Measurements from ENCODE around the gene DUSP1. TPM values are rescaled to one million over a fixed set of nuclear protein-coding genes. Genes with fewer than 3 reads are reported as not detected.

DUSP1 gene
- total RNA-seq, 1 experiment from 2014 or later, result 10.3 TPM

- no peak for DNase-seq
- no peaks in the 10 kb centered on the region for H3K9me2 ChIP-seq (ENCODE audit: insufficient read depth)
- TF ChIP-seq, protein P1, sequence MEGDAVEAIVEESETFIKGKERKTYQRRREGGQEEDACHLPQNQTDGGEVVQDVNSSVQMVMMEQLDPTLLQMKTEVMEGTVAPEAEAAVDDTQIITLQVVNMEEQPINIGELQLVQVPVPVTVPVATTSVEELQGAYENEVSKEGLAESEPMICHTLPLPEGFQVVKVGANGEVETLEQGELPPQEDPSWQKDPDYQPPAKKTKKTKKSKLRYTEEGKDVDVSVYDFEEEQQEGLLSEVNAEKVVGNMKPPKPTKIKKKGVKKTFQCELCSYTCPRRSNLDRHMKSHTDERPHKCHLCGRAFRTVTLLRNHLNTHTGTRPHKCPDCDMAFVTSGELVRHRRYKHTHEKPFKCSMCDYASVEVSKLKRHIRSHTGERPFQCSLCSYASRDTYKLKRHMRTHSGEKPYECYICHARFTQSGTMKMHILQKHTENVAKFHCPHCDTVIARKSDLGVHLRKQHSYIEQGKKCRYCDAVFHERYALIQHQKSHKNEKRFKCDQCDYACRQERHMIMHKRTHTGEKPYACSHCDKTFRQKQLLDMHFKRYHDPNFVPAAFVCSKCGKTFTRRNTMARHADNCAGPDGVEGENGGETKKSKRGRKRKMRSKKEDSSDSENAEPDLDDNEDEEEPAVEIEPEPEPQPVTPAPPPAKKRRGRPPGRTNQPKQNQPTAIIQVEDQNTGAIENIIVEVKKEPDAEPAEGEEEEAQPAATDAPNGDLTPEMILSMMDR (conservative IDR thresholded peaks at IDR 0.05), result no peak
- TF ChIP-seq EZH2 (IDR thresholded peaks at IDR 0.05; ENCODE audit: low read depth), result no peak
- intact Hi-C loops (cut with micrococcal nuclease; ENCODE audit: unreplicated experiment), result loop anchor here (10.0 kb wide), 1 partner anchor 288 kb away; the partner anchor contains the start of gene CREBRF
- peaks cover 25% of the 10 kb centered on the region; the same call in 1 of the 2 replicates for H3K36me3 ChIP-seq (ENCODE audit: low read depth)
- peaks cover 33% of the 10 kb centered on the region for H3K4me1 ChIP-seq (replicated peaks; ENCODE audit: insufficient read depth)
- H3K79me2 ChIP-seq (ENCODE audit: low read depth), result peaks cover 29% of the 10 kb centered on the region
- no peak overlapping the region for H2AFZ ChIP-seq
- BruUV-seq (replicated peaks), result no TSS peak
- H3K27me3 ChIP-seq (ENCODE audit: insufficient read depth, low read depth), result no peaks in the 10 kb centered on the region
- no peaks in the 10 kb centered on the region for H3K9me3 ChIP-seq (ENCODE audit: insufficient read depth, low read depth)
- peaks cover 38% of the 10 kb centered on the region for H3F3A ChIP-seq (ENCODE audit: insufficient read depth, low read depth)
- ChIA-PET POLR2A (ENCODE audit: unreplicated experiment) (interaction anchor here (0.5 to 0.6 kb wide), 2 partner anchors 29 to 187 kb away, joined by 3 to 6 read pairs; no protein-coding TSS in a partner anchor), CTCF (interaction anchor here (0.7 kb wide), 1 partner anchor 1112 kb away, joined by 9 read pairs; no protein-coding TSS in a partner anchor)
- peaks cover 29% of the 10 kb centered on the region for H4K20me1 ChIP-seq (ENCODE audit: insufficient read depth)
- H3K4me3 ChIP-seq, result no peak overlapping the region
- 0 out of 2 replicates have a peak overlapping the region, but pooled peaks have one; percentile 51 for H3K4me2 ChIP-seq
- peak overlapping the region; percentile 42 for H3K27ac ChIP-seq
Observed at GRCh38 chr5:172766287-172767108, 4.5 kb downstream of the DUSP1 start.

GRCh38 chr5:172765766-172766286 lies 5.2 kb downstream of the DUSP1 start:
- intact Hi-C loops (cut with micrococcal nuclease; ENCODE audit: unreplicated experiment), result loop anchor here (1.0 to 10.0 kb wide), 5 partner anchors 22 to 289 kb away; partner anchors contain the start of gene CREBRF
- H3K79me2 ChIP-seq (ENCODE audit: low read depth), result peaks cover 29% of the 10 kb centered on the region
- peaks cover 31% of the 10 kb centered on the region for H3K4me1 ChIP-seq (replicated peaks; ENCODE audit: insufficient read depth)
- H3K36me3 ChIP-seq (ENCODE audit: low read depth), result peaks cover 25% of the 10 kb centered on the region; the same call in 1 of the 2 replicates
- no peaks in the 10 kb centered on the region for H3K27me3 ChIP-seq (ENCODE audit: insufficient read depth, low read depth)
- H3K4me3 ChIP-seq, result no peak overlapping the region
- CTCF ChIA-PET, result interaction anchor here (0.6 kb wide), 2 partner anchors 16 to 34 kb away, joined by 6 to 9 read pairs; no protein-coding TSS in a partner anchor
- H3K27ac ChIP-seq, result peak overlapping the region; percentile 42
- DNase-seq, result no peak
- TF ChIP-seq, protein P1 (conservative IDR thresholded peaks at IDR 0.05), result no peak
- TF ChIP-seq EZH2 (IDR thresholded peaks at IDR 0.05; ENCODE audit: low read depth), result no peak
- peak overlapping the region; percentile 51 for H3K4me2 ChIP-seq
- POLR2A ChIA-PET (ENCODE audit: unreplicated experiment), result interaction anchor here (0.6 to 1.4 kb wide), 4 partner anchors 23 to 186 kb away, joined by 5 to 21 read pairs (median 10); no protein-coding TSS in a partner anchor
- H3K9me2 ChIP-seq (ENCODE audit: insufficient read depth), result no peaks in the 10 kb centered on the region
- peaks cover 29% of the 10 kb centered on the region for H4K20me1 ChIP-seq (ENCODE audit: insufficient read depth)
- no TSS peak for BruUV-seq (replicated peaks)
- peaks cover 36% of the 10 kb centered on the region for H3F3A ChIP-seq (ENCODE audit: insufficient read depth, low read depth)
- H2AFZ ChIP-seq, result no peak overlapping the region
- no peaks in the 10 kb centered on the region for H3K9me3 ChIP-seq (ENCODE audit: insufficient read depth, low read depth)
